ENCODE measurements around the gene OCRL.

The OCRL gene

GRCh38 chrX:129626026-129626425, 86.0 kb downstream of the OCRL start:
- FAIRE-seq = peak; percentile 24

GRCh38 chrX:129629837-129630236, 89.8 kb downstream of the OCRL start:
- no peak for DNase-seq (ENCODE audit: extremely low spot score, insufficient read length, low read depth)
- no peak for FAIRE-seq

More at GRCh38 chrX:129626026-129626425, 86.0 kb downstream of the OCRL start:
- no peak for DNase-seq (ENCODE audit: extremely low spot score, insufficient read length, low read depth)

- DNase-seq (ENCODE audit: extremely low spot score, insufficient read length, low read depth) (no peak), FAIRE-seq (no peak)
These were observed 91.8 kb downstream of the OCRL start for GRCh38 chrX:129631849-129632248.

GRCh38 chrX:129632443-129632842, 92.4 kb downstream of the OCRL start:
- FAIRE-seq (no peak), DNase-seq (ENCODE audit: extremely low spot score, insufficient read length, low read depth) (no peak)

- FAIRE-seq (no peak), DNase-seq (ENCODE audit: extremely low spot score, insufficient read length, low read depth) (no peak)
These were observed 94.5 kb downstream of the OCRL start for GRCh38 chrX:129634541-129634940.

GRCh38 chrX:129636175-129636681, 96.2 kb downstream of the OCRL start:
- no peak for DNase-seq (ENCODE audit: extremely low spot score, insufficient read length, low read depth)
- no peak for FAIRE-seq

GRCh38 chrX:129637217-129638109, 97.4 kb downstream of the OCRL start:
- peak; percentile 95 for FAIRE-seq

GRCh38 chrX:129638917-129639316, 98.9 kb downstream of the OCRL start:
- no peak for FAIRE-seq
- no peak for DNase-seq (ENCODE audit: extremely low spot score, insufficient read length, low read depth)

More at GRCh38 chrX:129637217-129638109, 97.4 kb downstream of the OCRL start:
- DNase-seq (ENCODE audit: extremely low spot score, insufficient read length, low read depth) = peak; percentile 46

- no peak for FAIRE-seq
These were observed 100.7 kb downstream of the OCRL start for GRCh38 chrX:129640737-129641136.

GRCh38 chrX:129641469-129641868, 101.4 kb downstream of the OCRL start:
- FAIRE-seq = no peak

More at GRCh38 chrX:129640737-129641136, 100.7 kb downstream of the OCRL start:
- DNase-seq (ENCODE audit: extremely low spot score, insufficient read length, low read depth) = no peak

GRCh38 chrX:129641941-129642340, 101.9 kb downstream of the OCRL start:
- no peak for FAIRE-seq
- DNase-seq (ENCODE audit: extremely low spot score, insufficient read length, low read depth) = no peak

More at GRCh38 chrX:129641469-129641868, 101.4 kb downstream of the OCRL start:
- no peak for DNase-seq (ENCODE audit: extremely low spot score, insufficient read length, low read depth)
